ENCODE data around the gene CST1.
"Not testable (repeated sequence)": the region's sequence is repeated elsewhere in the genome, so short reads cannot be mapped to it uniquely, and the experiment has no call there.

Gene CST1

GRCh38 chr20:23776067-23776771 lies 25.5 kb upstream of the CST1 start:
- TF ChIP-seq CTCF (conservative IDR thresholded peaks at IDR 0.05; ENCODE audit: control insufficient read depth, insufficient read depth, low read depth, low read length): no peak
- peak; percentile 11 for DNase-seq (ENCODE audit: low read depth)
- no peak overlapping the region for H3K4me3 ChIP-seq (ENCODE audit: control insufficient read depth, low read depth, low read length)

GRCh38 chr20:23774081-23774480 lies 23.3 kb upstream of the CST1 start:
- H3K4me3 ChIP-seq (ENCODE audit: control insufficient read depth, low read depth, low read length): no peak overlapping the region
- TF ChIP-seq CTCF (conservative IDR thresholded peaks at IDR 0.05; ENCODE audit: control insufficient read depth, insufficient read depth, low read depth, low read length): no peak
- no peak for DNase-seq (ENCODE audit: low read depth)

GRCh38 chr20:23773579-23773978 lies 22.8 kb upstream of the CST1 start:
- TF ChIP-seq CTCF (conservative IDR thresholded peaks at IDR 0.05; ENCODE audit: control insufficient read depth, insufficient read depth, low read depth, low read length): no peak
- H3K4me3 ChIP-seq (ENCODE audit: control insufficient read depth, low read depth, low read length): no peak overlapping the region
- no peak for DNase-seq (ENCODE audit: low read depth)

GRCh38 chr20:23773127-23773526 lies 22.4 kb upstream of the CST1 start:
- DNase-seq (ENCODE audit: low read depth): no peak
- no peak overlapping the region for H3K4me3 ChIP-seq (ENCODE audit: control insufficient read depth, low read depth, low read length)
- no peak for TF ChIP-seq CTCF (conservative IDR thresholded peaks at IDR 0.05; ENCODE audit: control insufficient read depth, insufficient read depth, low read depth, low read length)

GRCh38 chr20:23772074-23772473 lies 21.3 kb upstream of the CST1 start:
- no peak overlapping the region for H3K4me3 ChIP-seq (ENCODE audit: control insufficient read depth, low read depth, low read length)
- no peak for TF ChIP-seq CTCF (conservative IDR thresholded peaks at IDR 0.05; ENCODE audit: control insufficient read depth, insufficient read depth, low read depth, low read length)
- no peak for DNase-seq (ENCODE audit: low read depth)

- no peak for DNase-seq (ENCODE audit: low read depth)
- H3K4me3 ChIP-seq (ENCODE audit: control insufficient read depth, low read depth, low read length): no peak overlapping the region
- TF ChIP-seq CTCF (conservative IDR thresholded peaks at IDR 0.05; ENCODE audit: control insufficient read depth, insufficient read depth, low read depth, low read length): no peak
Measured at GRCh38 chr20:23770384-23770783, 19.6 kb upstream of the CST1 start.

GRCh38 chr20:23768520-23768919 lies 17.8 kb upstream of the CST1 start:
- DNase-seq (ENCODE audit: low read depth); H3K4me3 ChIP-seq (ENCODE audit: control insufficient read depth, low read depth, low read length): not testable (repeated sequence)
